Stimulated activated naive CD8-positive, alpha-beta T cell treated with anti-CD3 and anti-CD28 coated beads, Interleukin-15, Interleukin-2, amounts not matched to agents 100 ng/mL and 50 ng/mL, for 24 hours (primary cell): Measurements from ENCODE around the gene EML5.
A peak's percentile ranks its signal among the peaks of the same experiment; 100 is the strongest.
"Not testable (repeated sequence)": the region's sequence is repeated elsewhere in the genome, so short reads cannot be mapped to it uniquely, and the experiment has no call there.

ENCODE experiments used
- H3K27ac Mint-ChIP-seq: one replicate; pipeline ENCODE4 v1.8.0; 2021; ENCODE audit warnings: mild to moderate bottlenecking, mixed read lengths
- H3K27me3 Mint-ChIP-seq: one replicate; pipeline ENCODE4 v1.8.0; 2021; ENCODE audit warnings: mixed read lengths
- H3K36me3 Mint-ChIP-seq: one replicate; pipeline ENCODE4 v1.8.0; 2021; ENCODE audit warnings: low read depth, mixed read lengths
- H3K4me1 Mint-ChIP-seq: one replicate; pipeline ENCODE4 v1.8.0; 2021; ENCODE audit warnings: low read depth, mixed read lengths
- H3K4me3 Mint-ChIP-seq: one replicate; pipeline ENCODE4 v1.8.0; 2021; ENCODE audit warnings: mild to moderate bottlenecking, mixed read lengths
- H3K9me3 Mint-ChIP-seq: one replicate; pipeline ENCODE4 v1.8.0; 2021; ENCODE audit warnings: mixed read lengths

Gene EML5

GRCh38 chr14:88821888-88822287 is 29.1 kb upstream of the EML5 start:
- Mint-ChIP-seq H3K4me1 (peaks cover 8% of the 10 kb centered on the region), H3K36me3 (no peaks in the 10 kb centered on the region), H3K4me3 (no peak overlapping the region), H3K27me3 (peaks cover 26% of the 10 kb centered on the region), H3K27ac (no peak overlapping the region), H3K9me3 (no peaks in the 10 kb centered on the region)

GRCh38 chr14:88821378-88821777 is 28.6 kb upstream of the EML5 start:
- Mint-ChIP-seq H3K9me3 (no peaks in the 10 kb centered on the region), H3K27ac (no peak overlapping the region), H3K27me3 (peaks cover 26% of the 10 kb centered on the region), H3K36me3 (no peaks in the 10 kb centered on the region), H3K4me1 (peaks cover 8% of the 10 kb centered on the region), H3K4me3 (no peak overlapping the region)

- not testable (repeated sequence) for H3K4me3 Mint-ChIP-seq, H3K27ac Mint-ChIP-seq, H3K4me1 Mint-ChIP-seq, H3K9me3 Mint-ChIP-seq, H3K36me3 Mint-ChIP-seq
- peaks cover 27% of the 10 kb centered on the region for H3K27me3 Mint-ChIP-seq
Measured at GRCh38 chr14:88819674-88820073, 26.9 kb upstream of the EML5 start.

GRCh38 chr14:88818018-88818417 is 25.3 kb upstream of the EML5 start:
- peaks cover 28% of the 10 kb centered on the region for H3K27me3 Mint-ChIP-seq

GRCh38 chr14:88815980-88816379 is 23.2 kb upstream of the EML5 start:
- Mint-ChIP-seq H3K27ac (no peak overlapping the region), H3K9me3 (no peaks in the 10 kb centered on the region), H3K4me1 (no peaks in the 10 kb centered on the region), H3K4me3 (no peak overlapping the region), H3K27me3 (peaks cover 42% of the 10 kb centered on the region), H3K36me3 (no peaks in the 10 kb centered on the region)

More at GRCh38 chr14:88818018-88818417, 25.3 kb upstream of the EML5 start:
- Mint-ChIP-seq H3K4me1 (no peaks in the 10 kb centered on the region), H3K4me3 (no peak overlapping the region), H3K9me3 (no peaks in the 10 kb centered on the region), H3K36me3 (no peaks in the 10 kb centered on the region), H3K27ac (no peak overlapping the region)

GRCh38 chr14:88808359-88808758 is 15.6 kb upstream of the EML5 start:
- no peaks in the 10 kb centered on the region for H3K9me3 Mint-ChIP-seq
- no peaks in the 10 kb centered on the region for H3K4me1 Mint-ChIP-seq
- no peak overlapping the region for H3K4me3 Mint-ChIP-seq
- H3K36me3 Mint-ChIP-seq = no peaks in the 10 kb centered on the region
- no peak overlapping the region for H3K27ac Mint-ChIP-seq
- H3K27me3 Mint-ChIP-seq = peaks cover 38% of the 10 kb centered on the region

- H3K36me3 Mint-ChIP-seq = no peaks in the 10 kb centered on the region
- peaks cover 37% of the 10 kb centered on the region for H3K27me3 Mint-ChIP-seq
- no peak overlapping the region for H3K4me3 Mint-ChIP-seq
- H3K9me3 Mint-ChIP-seq = no peaks in the 10 kb centered on the region
- no peak overlapping the region for H3K27ac Mint-ChIP-seq
- H3K4me1 Mint-ChIP-seq = no peaks in the 10 kb centered on the region
Measured at GRCh38 chr14:88804477-88804876, 11.7 kb upstream of the EML5 start.

- no peak overlapping the region for H3K4me3 Mint-ChIP-seq
- H3K27me3 Mint-ChIP-seq = peaks cover 37% of the 10 kb centered on the region
- H3K36me3 Mint-ChIP-seq = no peaks in the 10 kb centered on the region
- H3K9me3 Mint-ChIP-seq = no peaks in the 10 kb centered on the region
- H3K4me1 Mint-ChIP-seq = no peaks in the 10 kb centered on the region
- no peak overlapping the region for H3K27ac Mint-ChIP-seq
Measured at GRCh38 chr14:88804035-88804434, 11.3 kb upstream of the EML5 start.

GRCh38 chr14:88802596-88802995 is 9.8 kb upstream of the EML5 start:
- no peak overlapping the region for H3K27ac Mint-ChIP-seq

GRCh38 chr14:88799522-88799921 is 6.8 kb upstream of the EML5 start:
- Mint-ChIP-seq H3K27ac (no peak overlapping the region), H3K4me1 (no peaks in the 10 kb centered on the region), H3K36me3 (no peaks in the 10 kb centered on the region)

More at GRCh38 chr14:88802596-88802995, 9.8 kb upstream of the EML5 start:
- no peaks in the 10 kb centered on the region for H3K36me3 Mint-ChIP-seq
- H3K4me3 Mint-ChIP-seq = no peak overlapping the region
- no peaks in the 10 kb centered on the region for H3K9me3 Mint-ChIP-seq
- peaks cover 48% of the 10 kb centered on the region for H3K27me3 Mint-ChIP-seq
- no peaks in the 10 kb centered on the region for H3K4me1 Mint-ChIP-seq

GRCh38 chr14:88798156-88798555 is 5.4 kb upstream of the EML5 start:
- H3K4me3 Mint-ChIP-seq = no peak overlapping the region
- H3K9me3 Mint-ChIP-seq = no peaks in the 10 kb centered on the region
- H3K4me1 Mint-ChIP-seq = peaks cover 5% of the 10 kb centered on the region
- H3K36me3 Mint-ChIP-seq = no peaks in the 10 kb centered on the region
- H3K27me3 Mint-ChIP-seq = peaks cover 35% of the 10 kb centered on the region
- H3K27ac Mint-ChIP-seq = no peak overlapping the region

More at GRCh38 chr14:88799522-88799921, 6.8 kb upstream of the EML5 start:
- Mint-ChIP-seq H3K9me3 (no peaks in the 10 kb centered on the region), H3K4me3 (no peak overlapping the region), H3K27me3 (peaks cover 40% of the 10 kb centered on the region)

GRCh38 chr14:88793259-88793625 is 489 bp upstream of the EML5 start:
- H3K4me3 Mint-ChIP-seq = peak overlapping the region; percentile 79
- peak overlapping the region; percentile 15 for H3K27ac Mint-ChIP-seq
- H3K27me3 Mint-ChIP-seq = peaks cover 12% of the 10 kb centered on the region
- no peaks in the 10 kb centered on the region for H3K36me3 Mint-ChIP-seq
- H3K4me1 Mint-ChIP-seq = peaks cover 33% of the 10 kb centered on the region
- H3K9me3 Mint-ChIP-seq = no peaks in the 10 kb centered on the region

- peaks cover 8% of the 10 kb centered on the region for H3K27me3 Mint-ChIP-seq
- peak overlapping the region; percentile 83 for H3K27ac Mint-ChIP-seq
- no peaks in the 10 kb centered on the region for H3K9me3 Mint-ChIP-seq
- H3K36me3 Mint-ChIP-seq = no peaks in the 10 kb centered on the region
- H3K4me1 Mint-ChIP-seq = peaks cover 33% of the 10 kb centered on the region
- H3K4me3 Mint-ChIP-seq = peak overlapping the region; percentile 85
Measured at GRCh38 chr14:88791629-88792472, 902 bp downstream of the EML5 start.

- Mint-ChIP-seq H3K4me1 (peaks cover 33% of the 10 kb centered on the region), H3K27ac (peak overlapping the region; percentile 21), H3K4me3 (peak overlapping the region; percentile 85)
Measured at GRCh38 chr14:88791252-88791621, 1.5 kb downstream of the EML5 start.

GRCh38 chr14:88790501-88791251 is 2.1 kb downstream of the EML5 start:
- H3K4me3 Mint-ChIP-seq = peak overlapping the region; percentile 85
- no peaks in the 10 kb centered on the region for H3K36me3 Mint-ChIP-seq
- peaks cover 33% of the 10 kb centered on the region for H3K4me1 Mint-ChIP-seq
- peaks cover 8% of the 10 kb centered on the region for H3K27me3 Mint-ChIP-seq
- H3K9me3 Mint-ChIP-seq = peaks cover 3% of the 10 kb centered on the region
- peak overlapping the region; percentile 52 for H3K27ac Mint-ChIP-seq

More at GRCh38 chr14:88791252-88791621, 1.5 kb downstream of the EML5 start:
- peaks cover 8% of the 10 kb centered on the region for H3K27me3 Mint-ChIP-seq
- no peaks in the 10 kb centered on the region for H3K36me3 Mint-ChIP-seq
- no peaks in the 10 kb centered on the region for H3K9me3 Mint-ChIP-seq
